HG03064 (cell line): Measurements from ENCODE around the gene ZNF423.

ENCODE experiments used
- ATAC-seq: cut with Tn5 transposase; IDR thresholded peaks from one replicate; pipeline ENCODE4 v1.9.1; 2021; ENCODE audit warnings: low read depth; ENCODE audit not compliant: unreplicated experiment

Gene ZNF423

DNA sequence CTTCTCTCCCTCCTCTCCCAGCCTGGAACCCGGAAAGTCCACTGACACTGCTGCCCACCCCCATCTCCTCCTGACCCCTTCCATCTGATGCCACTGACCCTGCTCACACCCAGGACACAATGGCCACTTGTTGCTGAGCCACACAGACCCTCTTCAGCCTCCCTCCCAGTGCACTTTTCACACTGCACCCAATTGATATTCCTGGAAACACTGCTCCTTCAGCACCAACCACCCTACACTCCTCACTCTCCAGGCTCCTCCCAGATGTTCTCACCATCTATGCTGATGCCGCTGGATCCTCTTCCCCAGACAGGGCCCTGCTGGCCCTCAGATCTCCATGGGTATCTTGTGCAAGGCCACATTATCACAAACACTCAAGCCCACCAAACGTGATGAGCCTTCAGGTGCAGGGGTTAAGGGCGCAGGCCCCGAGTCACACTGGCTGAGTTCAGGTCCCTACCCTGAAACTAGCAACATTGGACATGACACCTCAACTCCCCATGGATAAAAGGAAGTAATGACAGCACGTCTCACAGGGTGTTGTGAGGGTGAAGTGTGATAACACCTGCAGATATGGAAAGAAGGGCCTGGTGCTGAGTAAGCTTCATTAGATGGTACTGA lies 238.1 kb downstream of the ZNF423 start:
- no peak for ATAC-seq

- no peak for ATAC-seq
These were observed 238.8 kb downstream of the ZNF423 start for GRCh38 chr16:49617016-49617629.

GRCh38 chr16:49615576-49615975 lies 240.3 kb downstream of the ZNF423 start:
- no peak for ATAC-seq

DNA sequence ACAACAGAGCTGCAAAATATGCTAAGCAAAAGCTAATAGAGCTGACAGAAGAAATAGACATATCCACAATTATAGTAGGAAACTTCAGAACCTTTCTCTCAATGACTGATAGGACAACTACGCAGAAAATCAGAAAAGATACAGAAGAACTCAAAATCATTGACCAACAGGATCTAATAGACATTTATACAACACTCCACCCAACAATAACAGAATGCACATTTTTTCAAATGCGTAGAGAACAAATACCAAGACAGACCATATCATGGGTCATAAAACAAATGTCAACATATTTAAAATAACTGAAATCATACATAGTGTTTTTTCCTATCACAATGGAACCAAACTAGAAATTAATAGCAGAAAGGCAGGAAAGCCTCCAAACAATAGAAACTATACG lies 244.9 kb downstream of the ZNF423 start:
- ATAC-seq = no peak

- ATAC-seq = no peak
These were observed 247.1 kb downstream of the ZNF423 start for GRCh38 chr16:49608779-49609178.

DNA sequence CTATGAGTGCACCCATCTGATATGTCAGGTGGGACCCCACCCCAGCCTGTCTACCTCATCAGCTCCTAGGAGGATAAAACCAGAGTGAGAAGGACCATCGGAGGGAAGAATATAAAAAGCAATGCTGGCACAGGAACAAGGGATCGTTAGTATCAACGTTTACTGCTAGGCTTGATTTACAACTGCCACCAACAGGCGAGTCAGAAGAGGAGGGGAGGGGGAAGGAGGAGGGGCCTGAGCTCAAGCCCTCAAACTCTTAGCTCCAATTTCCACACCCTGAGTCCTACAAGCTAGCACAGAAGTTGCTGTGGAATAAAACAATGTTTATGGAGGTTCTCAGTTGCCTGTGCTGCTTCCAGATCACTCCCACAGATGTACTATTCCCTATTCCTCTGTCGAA lies 247.8 kb downstream of the ZNF423 start:
- no peak for ATAC-seq

- ATAC-seq = no peak
These were observed 250.2 kb downstream of the ZNF423 start for GRCh38 chr16:49605536-49606254.

DNA sequence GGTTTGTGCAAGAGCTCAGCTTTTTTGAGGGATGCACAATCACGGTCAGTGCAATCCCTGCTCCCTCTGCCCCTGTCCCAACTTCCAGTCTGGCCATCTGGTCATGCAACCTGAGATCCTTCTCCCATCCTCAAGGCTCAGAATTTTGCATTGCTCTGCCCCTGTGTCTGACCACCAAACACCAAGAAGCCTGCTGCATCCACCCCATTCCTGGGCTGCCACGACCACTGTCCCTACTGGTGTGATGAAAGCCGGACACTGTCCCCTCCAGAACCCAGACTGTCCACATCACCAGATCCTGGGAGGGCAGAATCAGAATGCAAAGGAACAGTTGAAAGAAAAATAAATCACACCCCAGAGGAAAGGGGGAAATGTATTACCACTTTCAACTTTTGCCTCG lies 251.3 kb downstream of the ZNF423 start:
- no peak for ATAC-seq

DNA sequence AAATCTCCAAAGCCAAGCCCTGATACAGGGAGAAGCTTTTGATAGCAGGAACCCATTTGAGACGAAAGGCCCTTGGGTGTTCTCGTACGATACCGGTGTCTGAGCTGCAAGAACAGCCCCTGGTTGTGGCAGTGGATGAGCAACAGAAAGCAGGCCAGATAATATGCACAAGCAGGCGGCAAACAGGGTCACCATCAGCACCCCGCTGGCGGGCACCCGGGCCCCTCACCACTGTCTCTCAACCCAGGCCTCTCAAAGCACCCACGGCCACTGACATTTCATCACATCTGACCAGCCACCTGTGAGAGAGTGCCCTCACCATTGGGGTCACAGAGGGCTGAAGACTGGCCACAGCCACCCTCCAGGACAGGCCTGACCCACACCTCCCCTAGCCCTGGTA lies 252.0 kb downstream of the ZNF423 start:
- ATAC-seq = no peak

DNA sequence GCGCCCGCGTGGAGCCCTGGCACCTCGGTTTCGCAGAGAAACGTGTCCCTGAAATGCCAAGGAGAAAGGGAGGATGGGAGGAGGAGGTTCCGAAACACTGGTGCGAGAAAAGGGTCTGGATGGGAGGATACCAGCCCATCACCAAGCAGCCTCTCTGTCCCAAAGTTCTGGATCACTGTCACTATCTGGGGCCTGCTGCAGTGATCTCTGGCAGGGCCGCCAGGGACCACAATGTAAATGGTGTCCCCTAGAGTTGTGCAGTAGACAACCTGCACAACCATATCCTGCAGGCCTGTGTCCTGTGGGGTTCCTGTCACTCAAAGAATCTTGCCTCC lies 253.0 kb downstream of the ZNF423 start:
- ATAC-seq = no peak

DNA sequence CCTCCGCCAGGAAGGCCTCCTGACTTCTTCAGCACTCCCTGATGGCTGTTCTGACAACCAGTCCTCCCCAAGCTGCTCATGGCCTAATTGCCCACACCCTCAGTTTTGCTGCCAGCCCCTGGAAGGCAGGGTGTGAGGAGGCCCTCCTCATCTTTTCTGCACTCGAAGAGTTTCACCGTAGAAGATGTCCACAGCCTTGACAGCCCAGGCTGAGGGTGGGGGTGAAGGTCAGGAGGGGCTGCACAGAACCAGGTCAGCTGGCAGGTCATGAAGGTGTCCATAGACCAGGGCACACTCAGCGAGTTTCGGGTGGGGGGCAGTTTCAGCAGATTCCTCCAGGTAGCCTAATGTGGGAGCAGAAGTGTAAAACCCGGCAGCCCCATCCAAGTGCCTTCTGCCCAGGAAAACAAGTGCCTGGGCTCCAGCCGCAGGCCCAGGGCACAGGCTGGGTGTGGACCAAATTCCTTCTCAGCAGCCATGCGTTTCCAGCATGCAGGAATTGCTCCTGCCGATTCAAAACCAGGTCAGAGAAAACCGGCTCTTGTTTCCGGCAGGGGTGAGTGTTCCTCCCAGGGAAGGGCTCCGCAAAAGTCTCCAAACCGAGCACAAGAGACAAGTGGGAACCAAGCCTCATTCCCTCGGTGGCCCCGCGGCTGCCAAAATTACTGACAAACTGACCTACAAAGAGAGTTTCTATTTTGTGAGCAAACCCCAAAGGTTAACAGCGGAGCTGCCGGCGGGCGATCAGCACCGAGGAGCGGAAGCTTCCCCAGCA lies 253.5 kb downstream of the ZNF423 start:
- ATAC-seq = no peak

DNA sequence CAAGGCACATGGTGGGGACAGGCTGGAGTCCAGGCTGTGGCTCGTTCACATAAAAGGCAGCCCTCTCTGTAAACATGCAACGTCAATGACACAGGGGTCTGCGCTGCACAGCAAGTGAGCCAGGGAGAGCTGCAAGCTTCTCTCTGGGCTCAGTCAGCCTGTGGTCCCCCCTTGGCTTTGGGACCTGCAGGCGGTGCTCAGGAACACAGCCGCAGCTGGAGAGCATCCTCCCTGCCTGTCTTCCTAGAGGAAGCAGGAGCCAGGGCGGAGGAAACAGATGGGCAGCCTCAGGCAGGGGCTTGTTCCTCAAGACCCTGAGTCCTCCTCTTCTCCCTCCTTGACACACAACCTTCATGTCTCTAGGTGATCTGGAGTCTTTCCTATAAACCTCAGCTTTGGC lies 254.3 kb downstream of the ZNF423 start:
- ATAC-seq = no peak

GRCh38 chr16:49600976-49601375 lies 254.9 kb downstream of the ZNF423 start:
- no peak for ATAC-seq

DNA sequence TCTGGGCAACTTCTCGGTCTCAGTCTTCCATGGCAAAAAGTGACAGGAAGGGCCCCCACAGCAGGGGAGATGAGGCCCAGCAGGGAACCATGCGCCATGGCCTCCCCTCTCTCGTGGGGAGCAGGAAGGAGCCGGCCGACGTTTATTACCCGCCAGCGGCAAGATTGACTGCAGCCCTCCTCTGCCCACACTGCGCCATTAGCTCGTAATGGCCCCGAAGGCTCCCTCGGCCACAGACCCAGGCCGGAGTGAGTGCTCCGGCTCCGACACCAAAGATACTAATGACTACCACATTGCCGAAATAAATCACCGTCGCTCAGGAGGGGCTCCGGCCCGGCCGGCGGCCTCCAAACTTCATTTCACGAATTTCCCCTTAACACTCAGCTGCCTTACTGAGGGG lies 255.4 kb downstream of the ZNF423 start:
- ATAC-seq = no peak

DNA sequence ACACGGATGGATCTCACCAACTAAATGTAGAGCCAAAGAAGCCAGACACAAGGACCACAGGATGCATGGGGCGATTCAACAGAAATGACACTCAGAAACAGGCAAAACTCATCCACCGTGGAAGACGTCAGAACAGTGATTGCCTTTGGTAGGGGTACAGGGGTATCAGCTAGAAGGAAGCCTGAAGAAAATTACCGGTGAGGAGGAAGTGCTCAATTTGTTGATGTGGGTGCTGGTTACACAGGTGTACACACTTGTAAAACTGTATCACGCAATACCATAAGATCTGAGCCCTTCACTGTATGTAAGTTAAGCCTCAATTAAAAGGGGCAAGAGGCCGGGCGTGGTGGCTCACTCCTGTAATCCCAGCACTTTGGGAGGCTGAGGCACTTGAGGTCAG lies 256.2 kb downstream of the ZNF423 start:
- ATAC-seq = no peak

DNA sequence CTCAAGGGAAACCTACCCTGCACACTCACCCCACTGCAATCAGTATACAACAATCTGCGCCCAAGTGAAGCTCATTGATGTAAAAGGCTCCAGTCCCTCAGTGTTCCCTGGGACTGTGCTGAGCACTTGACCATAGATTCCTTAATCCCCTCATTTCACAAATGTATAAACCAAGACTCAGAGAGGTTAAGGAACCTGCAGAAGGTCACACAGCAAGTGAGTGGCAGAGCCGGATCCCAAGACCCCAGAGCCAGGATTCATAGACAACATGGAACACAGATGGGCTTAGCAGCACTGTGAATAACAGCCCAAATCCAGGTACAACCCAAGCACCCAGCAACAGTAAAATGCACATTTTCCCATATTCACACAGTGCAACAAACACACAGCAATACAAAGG lies 256.6 kb downstream of the ZNF423 start:
- ATAC-seq = no peak

DNA sequence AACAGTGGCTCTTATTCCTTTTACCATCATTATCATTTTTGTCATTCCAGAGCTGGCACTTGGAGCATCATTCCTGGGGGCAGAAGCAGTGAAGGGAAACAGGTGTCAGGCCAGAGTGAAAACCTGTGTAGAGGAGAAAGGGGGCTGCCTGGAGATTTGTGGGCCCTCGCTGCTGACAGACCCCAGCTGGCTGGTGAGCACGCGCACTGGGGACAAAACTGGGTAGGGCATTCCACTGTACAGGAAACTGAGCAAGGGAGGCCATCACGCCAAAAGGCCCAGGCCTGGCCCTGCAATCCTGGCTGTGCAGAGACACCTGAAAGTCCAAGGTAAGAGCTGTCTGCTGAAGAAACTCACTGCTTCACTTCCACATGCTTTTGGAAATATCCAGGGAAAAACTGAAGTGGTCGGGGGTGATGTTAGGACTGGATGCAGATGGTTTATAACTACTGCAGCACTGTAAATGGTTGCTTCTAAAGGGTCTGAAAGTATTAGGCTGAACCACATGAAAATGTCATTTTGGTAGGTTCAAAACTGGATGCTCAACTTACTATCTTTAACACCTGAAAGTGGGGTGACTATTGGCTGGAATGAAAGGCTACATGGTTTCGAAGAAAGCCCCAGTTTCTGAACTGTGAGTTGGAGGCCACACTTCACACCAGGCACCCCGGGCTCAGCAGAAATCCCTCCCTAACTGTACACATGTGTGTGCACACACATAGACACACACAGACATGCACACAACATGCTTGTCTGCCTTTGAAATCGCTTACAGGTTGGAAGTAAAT lies 257.3 kb downstream of the ZNF423 start:
- peak; percentile 56 for ATAC-seq

DNA sequence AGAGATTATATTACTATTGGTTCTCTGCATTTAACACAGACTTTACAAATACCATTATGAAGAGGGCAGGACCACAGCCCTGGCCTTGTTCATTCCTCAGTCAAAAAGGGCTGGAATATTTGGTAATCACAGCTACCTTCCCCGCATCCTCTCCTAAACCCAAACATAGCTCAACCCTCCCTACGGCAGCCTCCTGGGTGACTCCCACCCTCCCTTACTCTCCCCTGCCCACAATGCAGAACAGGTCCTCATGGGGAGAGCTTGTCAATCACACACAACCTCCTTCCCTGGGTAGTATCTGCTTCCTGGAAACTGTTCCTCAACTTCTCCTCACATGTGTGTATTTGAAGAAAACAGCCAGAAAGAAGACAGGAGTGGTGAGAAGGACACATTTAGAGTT lies 258.1 kb downstream of the ZNF423 start:
- ATAC-seq = no peak

GRCh38 chr16:49596648-49597291 lies 259.1 kb downstream of the ZNF423 start:
- no peak for ATAC-seq

- ATAC-seq = no peak
These were observed 259.8 kb downstream of the ZNF423 start for GRCh38 chr16:49596068-49596467.
